ENCODE results near the gene ENKUR.

GRCh38 chr10:24952143-24952706 lies 63.7 kb downstream of the ENKUR start, which contains the start of gene PRTFDC1:
- TF ChIP-seq POLR2A (IDR thresholded peaks at IDR 0.05), result no peak
- TF ChIP-seq CTCF (IDR thresholded peaks at IDR 0.05), result no peak
